Activated naive CD8-positive, alpha-beta T cell treated with anti-CD3 and anti-CD28 coated beads, Interleukin-2, amount 50 U/mL, for 16 hours (primary cell): ENCODE data around the gene CYP4F12.
"Not testable (repeated sequence)": the region's sequence is repeated elsewhere in the genome, so short reads cannot be mapped to it uniquely, and the experiment has no call there.

ENCODE experiments used
- DNase-seq: peaks from one replicate; pipeline ENCODE4 v3.0.0-alpha.2; 2020; ENCODE audit warnings: low read depth, low spot score

Gene CYP4F12

DNA sequence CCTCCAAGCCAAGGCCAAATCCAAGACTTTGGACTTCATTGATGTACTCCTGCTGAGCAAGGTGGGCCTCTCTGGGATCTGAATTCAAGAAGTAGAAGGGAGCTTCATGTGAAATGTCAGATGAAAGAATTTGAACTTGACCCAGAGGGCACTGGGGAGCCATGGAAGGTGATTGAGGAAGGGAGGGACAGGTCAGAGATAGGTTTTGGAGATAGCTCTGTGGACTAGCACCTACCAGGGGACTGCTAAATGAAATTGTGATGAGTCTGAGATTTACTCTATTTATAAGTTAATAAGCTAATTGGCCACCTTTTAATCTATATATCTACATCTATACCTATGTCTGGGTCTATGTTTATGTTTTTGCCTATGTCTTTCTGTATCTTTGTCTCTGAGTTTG lies 22.8 kb upstream of the CYP4F12 start:
- DNase-seq = not testable (repeated sequence)

DNA sequence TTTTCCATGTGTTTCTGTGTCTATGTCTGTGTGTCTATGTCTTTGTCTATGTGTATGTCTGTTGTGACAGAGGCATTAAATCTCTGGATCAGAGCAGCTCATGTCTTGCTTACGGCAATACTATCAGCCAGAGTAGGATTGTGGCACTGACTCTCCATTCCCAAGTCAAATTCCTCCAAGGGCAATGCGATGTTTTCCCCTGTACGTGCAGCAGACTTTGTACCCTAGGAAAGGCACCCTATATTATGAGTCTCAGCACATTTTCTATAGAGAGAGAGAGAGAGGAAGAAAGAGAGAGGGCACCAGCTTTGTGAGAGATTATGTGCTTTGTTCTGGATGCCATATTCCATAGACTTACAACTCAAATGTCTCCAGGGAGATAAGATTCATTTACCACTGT lies 21.1 kb upstream of the CYP4F12 start:
- DNase-seq = no peak

DNA sequence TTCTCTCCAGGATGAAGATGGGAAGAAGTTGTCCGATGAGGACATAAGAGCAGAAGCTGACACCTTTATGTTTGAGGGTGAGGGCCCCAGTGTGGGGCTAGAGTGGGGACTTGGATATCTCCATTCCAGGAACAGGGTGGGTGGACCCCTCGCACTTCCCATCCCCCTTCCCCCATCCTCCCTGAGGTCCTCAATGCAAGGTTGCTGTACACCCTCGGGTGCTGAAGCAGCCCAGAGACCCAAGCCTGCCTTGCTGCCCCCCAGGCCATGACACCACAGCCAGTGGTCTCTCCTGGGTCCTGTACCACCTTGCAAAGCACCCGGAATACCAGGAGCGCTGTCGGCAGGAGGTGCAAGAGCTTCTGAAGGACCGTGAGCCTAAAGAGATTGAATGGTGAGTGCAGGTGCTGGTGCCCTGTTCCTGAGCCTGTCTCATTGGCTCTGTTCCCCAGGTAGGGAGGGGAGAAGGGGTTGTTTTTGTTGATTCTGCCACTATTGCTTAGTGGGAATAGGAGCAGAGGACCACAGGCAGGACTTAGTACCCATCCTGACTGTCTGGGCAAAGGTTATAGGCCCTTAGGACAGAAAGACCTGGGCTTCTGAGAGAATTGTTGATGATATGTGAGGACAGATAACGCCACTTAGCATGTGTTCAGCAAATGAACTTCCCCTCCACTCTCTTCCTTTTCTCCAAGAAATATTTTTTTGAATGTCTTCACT lies 20.2 kb upstream of the CYP4F12 start:
- DNase-seq = no peak

- DNase-seq = no peak
These were observed 16.4 kb upstream of the CYP4F12 start for GRCh38 chr19:15656467-15656866.

- no peak for DNase-seq
These were observed 9.6 kb upstream of the CYP4F12 start for GRCh38 chr19:15663247-15663646.

DNA sequence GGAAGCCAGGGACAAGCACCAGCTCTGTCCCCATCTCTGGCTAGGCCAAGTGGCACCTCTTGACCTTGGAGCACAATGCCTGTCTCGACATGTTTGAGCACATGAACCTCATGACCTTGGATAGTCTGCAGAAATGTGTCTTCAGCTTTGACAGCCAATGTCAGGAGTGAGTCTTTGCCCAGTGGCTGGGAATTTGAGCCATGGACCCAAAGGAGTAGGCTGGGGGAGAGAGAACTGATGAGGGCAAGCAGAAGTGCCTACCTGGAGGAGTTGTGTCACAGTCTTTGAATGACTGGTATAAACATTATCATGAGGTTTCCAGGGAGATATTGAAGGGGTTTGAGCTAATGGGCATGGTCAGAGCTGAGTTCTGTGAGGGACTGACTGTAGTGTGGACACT lies 6.7 kb upstream of the CYP4F12 start:
- no peak for DNase-seq

GRCh38 chr19:15666883-15667282 lies 6.0 kb upstream of the CYP4F12 start:
- no peak for DNase-seq

DNA sequence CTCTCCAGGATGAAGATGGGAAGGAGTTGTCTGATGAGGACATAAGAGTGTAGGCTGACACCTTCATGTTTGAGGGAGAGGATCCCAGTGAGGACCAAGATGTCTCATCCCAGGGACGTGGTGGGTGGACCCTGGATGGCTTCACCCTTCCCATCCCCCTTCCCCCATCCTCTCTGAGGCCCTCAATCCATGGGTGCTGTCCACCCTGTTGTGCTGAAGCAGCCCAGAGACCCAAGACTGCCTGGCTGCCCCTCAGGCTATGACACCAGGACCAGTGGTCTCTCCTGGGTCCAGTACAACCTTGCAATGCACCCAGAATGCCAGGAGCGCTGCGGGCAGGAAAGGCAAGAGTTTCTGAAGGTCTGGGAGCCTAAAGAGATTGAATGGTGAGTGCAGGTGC lies 3.4 kb upstream of the CYP4F12 start:
- DNase-seq = no peak

- DNase-seq = no peak
These were observed 3.0 kb upstream of the CYP4F12 start for GRCh38 chr19:15669891-15670290.

DNA sequence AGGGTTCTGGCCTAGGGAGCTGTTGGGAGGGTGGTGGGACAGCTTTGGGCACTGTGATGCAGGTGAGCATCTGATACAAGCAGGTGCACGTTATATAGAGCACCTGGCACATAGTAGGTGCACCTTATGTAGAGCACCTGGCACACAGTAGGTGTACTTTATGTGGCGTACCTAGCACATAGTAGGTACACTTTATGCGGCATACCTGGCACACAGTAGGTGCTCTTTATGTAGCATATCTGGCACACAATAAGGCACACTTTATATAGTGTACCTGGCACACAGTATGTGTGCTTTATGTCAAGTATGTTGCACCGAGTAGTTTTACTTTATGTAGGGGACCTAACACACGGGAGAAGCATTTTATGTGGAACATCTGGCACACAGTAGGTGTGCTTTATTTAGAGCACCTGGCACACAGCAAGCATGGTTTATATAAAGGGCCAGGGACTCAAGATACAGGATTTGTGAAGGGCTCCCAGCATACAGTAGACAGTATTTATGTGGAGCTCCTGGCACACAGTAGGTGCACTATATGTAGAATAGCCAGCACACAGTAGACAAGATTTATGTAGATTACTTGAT lies 1.6 kb upstream of the CYP4F12 start:
- DNase-seq = no peak

DNA sequence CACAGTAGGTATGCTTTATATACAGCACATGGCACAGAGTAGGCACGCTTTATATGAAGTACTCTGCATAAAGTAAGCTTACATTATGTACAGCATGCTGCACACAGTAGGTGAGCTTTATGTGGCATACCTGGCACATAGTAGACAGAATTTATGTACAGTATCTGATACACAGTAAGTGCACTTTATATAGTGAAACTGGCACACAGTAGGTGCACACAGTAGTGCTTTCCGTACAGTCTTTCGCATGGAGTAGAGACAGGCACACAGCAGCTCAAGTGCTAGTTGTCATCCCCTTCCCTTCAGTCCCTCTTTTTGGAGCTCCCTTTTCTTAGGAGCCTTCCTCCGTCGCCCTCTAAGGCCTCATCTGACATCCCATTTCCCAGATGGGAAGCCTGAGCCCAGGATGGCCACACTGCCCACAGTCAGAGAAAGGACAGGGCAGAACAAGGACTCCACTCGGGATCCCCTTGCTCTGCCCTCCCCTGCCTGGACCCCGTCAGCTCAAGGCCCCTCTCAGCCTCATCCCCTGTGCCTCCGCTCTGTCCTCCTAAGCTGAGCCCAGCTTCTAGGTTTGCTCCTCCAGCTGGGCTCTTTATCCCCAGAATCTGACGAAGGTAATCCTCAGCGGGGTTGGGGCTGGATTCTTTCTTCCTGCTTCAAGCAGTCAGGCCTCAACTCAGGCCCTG lies 852 bp upstream of the CYP4F12 start:
- no peak for DNase-seq

GRCh38 chr19:15673176-15673654 lies 328 bp downstream of the CYP4F12 start:
- DNase-seq = no peak

DNA sequence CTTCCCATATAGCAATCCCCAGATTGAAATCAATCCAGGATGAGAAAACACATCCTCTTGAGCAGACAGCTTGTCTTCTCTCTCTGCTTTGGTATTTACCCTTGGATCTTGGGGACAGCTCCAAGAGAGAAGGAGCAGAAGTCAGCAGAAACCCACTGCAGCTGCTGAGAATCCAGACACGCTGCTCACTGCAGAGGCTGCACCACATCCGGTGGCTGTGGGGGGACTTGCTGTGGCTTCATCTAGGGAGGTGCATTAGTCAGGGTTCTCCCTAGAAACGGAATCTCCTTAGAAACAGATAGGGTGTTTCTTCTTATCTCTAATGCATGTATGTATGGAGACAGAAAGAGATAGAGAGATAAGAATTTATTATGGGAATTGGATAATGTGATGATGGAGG lies 2.7 kb downstream of the CYP4F12 start:
- DNase-seq = no peak

GRCh38 chr19:15679089-15679488 lies 6.2 kb downstream of the CYP4F12 start:
- DNase-seq = no peak

DNA sequence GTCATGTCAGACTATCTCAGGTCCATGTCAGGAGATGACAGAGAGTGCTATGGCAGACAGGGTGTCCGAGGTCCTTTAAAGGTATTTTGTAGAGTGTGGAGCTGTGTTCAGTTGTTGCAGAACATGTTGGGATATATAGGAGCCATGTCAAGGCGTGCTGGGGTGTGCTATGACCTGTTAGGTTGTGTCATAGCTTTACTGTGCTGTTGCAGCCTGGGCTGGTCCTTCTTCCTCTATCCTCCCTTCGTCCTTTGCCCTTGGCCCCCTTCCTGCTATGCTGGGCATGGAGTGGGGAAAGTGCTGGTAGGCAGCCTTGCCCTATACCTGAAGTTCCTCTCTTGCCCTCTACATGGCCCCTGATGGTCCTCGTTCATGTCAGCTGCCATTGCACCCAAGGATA lies 7.0 kb downstream of the CYP4F12 start:
- not testable (repeated sequence) for DNase-seq

- DNase-seq = no peak
These were observed 7.8 kb downstream of the CYP4F12 start for GRCh38 chr19:15680478-15681322.

- no peak for DNase-seq
These were observed 10.5 kb downstream of the CYP4F12 start for GRCh38 chr19:15683411-15683810.

DNA sequence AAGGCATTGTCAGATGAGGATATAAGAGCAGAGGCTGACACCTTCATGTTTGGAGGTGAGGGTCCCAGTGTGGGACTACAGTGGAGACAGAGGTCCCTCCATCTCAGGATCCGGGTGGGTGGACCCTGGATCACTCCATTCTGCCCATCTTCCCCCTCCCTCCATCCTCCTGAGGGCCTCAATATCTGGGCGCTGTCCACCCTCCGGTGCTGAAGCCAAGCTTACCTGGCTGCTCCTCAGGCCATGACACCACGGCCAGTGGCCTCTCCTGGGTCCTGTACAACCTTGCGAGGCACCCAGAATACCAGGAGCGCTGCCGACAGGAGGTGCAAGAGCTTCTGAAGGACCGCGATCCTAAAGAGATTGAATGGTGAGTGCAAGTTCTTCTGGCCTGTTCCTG lies 11.9 kb downstream of the CYP4F12 start:
- DNase-seq = no peak

GRCh38 chr19:15696654-15697194 lies 23.8 kb downstream of the CYP4F12 start:
- no peak for DNase-seq

GRCh38 chr19:15701757-15702533 lies 29.1 kb downstream of the CYP4F12 start:
- DNase-seq = no peak

GRCh38 chr19:15702534-15702930 lies 29.6 kb downstream of the CYP4F12 start:
- DNase-seq = no peak
